ENCODE results near the gene CPM. TPM values are rescaled to one million over a fixed set of nuclear protein-coding genes. Genes with fewer than 3 reads are reported as not detected.

CPM gene
- polyA plus RNA-seq, 2 of the 4 experiments (the other 2 are of a cell fraction), result 3.7 to 6.8 TPM

GRCh38 chr12:68878846-68879245, 54.1 kb downstream of the CPM start:
- no peak for ATAC-seq
- no peak for DNase-seq (ENCODE audit: low read depth in 1 of 2, low spot score in 1 of 2)
- WGBS (ENCODE audit: missing lambda C conversion rate), result 90% methylated on average over 4 of the region's 4 CpGs
- POLR2A ChIA-PET, result no interaction called here
- Histone ChIP-seq H3K4me2 (no peak overlapping the region), H3K4me1 (no peaks in the 10 kb centered on the region), H3K4me3 (no peak overlapping the region), H3K27ac (no peak overlapping the region), H3K9me3 (no peaks in the 10 kb centered on the region)
- CTCF ChIA-PET, result no interaction called here
- TF ChIP-seq HDAC2 (IDR thresholded peaks at IDR 0.05) (no peak), KDM5A (IDR thresholded peaks at IDR 0.05) (no peak), MAZ (IDR thresholded peaks at IDR 0.05; ENCODE audit: borderline replicate concordance, low read depth, low read length) (no peak), CHD4 (IDR thresholded peaks at IDR 0.05; ENCODE audit: borderline replicate concordance) (no peak), NPAS2 (CRISPR knock-in tag; IDR thresholded peaks at IDR 0.05; ENCODE audit: borderline replicate concordance) (no peak), CBX2 (IDR thresholded peaks at IDR 0.05; ENCODE audit: borderline replicate concordance, low read depth) (no peak), MAFK (IDR thresholded peaks at IDR 0.05; ENCODE audit: partially characterized antibody) (no peak), CHD2 (IDR thresholded peaks at IDR 0.05; ENCODE audit: low read length, partially characterized antibody) (no peak), JUN (IDR thresholded peaks at IDR 0.05) (no peak), HOXB13 (CRISPR knock-in tag; IDR thresholded peaks at IDR 0.05; ENCODE audit: low read depth) (no peak), HOXB5 (CRISPR knock-in tag; IDR thresholded peaks at IDR 0.05) (no peak), GATA3 (IDR thresholded peaks at IDR 0.05; ENCODE audit: borderline replicate concordance) (no peak), MYC (IDR thresholded peaks at IDR 0.05; ENCODE audit: borderline replicate concordance, low read length) (no peak), CTCF (IDR thresholded peaks at IDR 0.05) (no peak), POLR2A (IDR thresholded peaks at IDR 0.05; ENCODE audit: low read length) (no peak)
- FAIRE-seq, result no peak

DNA sequence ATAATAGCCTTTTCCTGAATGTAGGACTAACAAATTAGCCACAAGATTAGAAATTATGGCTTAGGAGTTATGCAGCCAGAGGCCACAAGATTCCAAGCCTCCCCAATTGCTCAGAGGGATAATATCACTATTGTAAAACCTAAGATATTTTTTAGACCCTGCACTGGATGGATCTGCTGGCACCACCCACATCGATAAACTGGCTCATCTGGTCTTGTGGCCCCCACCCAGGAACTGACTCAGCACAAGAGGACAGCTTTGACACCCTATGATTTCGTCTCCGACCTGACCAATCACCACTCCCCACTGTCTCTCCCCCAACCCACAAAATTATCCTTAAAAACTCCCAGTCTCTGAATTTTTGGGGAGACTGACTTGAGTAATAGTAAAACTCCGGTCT, 54.7 kb downstream of the CPM start:
- DNase-seq (ENCODE audit: low read depth in 1 of 2, low spot score in 1 of 2) (no peak), ATAC-seq (no peak), FAIRE-seq (no peak)
- H3K4me2 ChIP-seq, result no peak overlapping the region
- TF ChIP-seq PHF8 (IDR thresholded peaks at IDR 0.05; ENCODE audit: borderline replicate concordance, low read depth), result no peak
- TF ChIP-seq EHF (CRISPR knock-in tag; IDR thresholded peaks at IDR 0.05), result no peak
- TF ChIP-seq CHD4 (IDR thresholded peaks at IDR 0.05; ENCODE audit: borderline replicate concordance), result no peak
- no peak for TF ChIP-seq EHMT2 (IDR thresholded peaks at IDR 0.05; ENCODE audit: low read depth)
- TF ChIP-seq, protein P1, sequence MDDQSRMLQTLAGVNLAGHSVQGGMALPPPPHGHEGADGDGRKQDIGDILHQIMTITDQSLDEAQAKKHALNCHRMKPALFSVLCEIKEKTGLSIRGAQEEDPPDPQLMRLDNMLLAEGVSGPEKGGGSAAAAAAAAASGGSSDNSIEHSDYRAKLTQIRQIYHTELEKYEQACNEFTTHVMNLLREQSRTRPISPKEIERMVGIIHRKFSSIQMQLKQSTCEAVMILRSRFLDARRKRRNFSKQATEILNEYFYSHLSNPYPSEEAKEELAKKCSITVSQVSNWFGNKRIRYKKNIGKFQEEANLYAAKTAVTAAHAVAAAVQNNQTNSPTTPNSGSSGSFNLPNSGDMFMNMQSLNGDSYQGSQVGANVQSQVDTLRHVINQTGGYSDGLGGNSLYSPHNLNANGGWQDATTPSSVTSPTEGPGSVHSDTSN (IDR thresholded peaks at IDR 0.05), result no peak
- TF ChIP-seq POLR2A (IDR thresholded peaks at IDR 0.05; ENCODE audit: low read length), result no peak
- TF ChIP-seq, protein P2, sequence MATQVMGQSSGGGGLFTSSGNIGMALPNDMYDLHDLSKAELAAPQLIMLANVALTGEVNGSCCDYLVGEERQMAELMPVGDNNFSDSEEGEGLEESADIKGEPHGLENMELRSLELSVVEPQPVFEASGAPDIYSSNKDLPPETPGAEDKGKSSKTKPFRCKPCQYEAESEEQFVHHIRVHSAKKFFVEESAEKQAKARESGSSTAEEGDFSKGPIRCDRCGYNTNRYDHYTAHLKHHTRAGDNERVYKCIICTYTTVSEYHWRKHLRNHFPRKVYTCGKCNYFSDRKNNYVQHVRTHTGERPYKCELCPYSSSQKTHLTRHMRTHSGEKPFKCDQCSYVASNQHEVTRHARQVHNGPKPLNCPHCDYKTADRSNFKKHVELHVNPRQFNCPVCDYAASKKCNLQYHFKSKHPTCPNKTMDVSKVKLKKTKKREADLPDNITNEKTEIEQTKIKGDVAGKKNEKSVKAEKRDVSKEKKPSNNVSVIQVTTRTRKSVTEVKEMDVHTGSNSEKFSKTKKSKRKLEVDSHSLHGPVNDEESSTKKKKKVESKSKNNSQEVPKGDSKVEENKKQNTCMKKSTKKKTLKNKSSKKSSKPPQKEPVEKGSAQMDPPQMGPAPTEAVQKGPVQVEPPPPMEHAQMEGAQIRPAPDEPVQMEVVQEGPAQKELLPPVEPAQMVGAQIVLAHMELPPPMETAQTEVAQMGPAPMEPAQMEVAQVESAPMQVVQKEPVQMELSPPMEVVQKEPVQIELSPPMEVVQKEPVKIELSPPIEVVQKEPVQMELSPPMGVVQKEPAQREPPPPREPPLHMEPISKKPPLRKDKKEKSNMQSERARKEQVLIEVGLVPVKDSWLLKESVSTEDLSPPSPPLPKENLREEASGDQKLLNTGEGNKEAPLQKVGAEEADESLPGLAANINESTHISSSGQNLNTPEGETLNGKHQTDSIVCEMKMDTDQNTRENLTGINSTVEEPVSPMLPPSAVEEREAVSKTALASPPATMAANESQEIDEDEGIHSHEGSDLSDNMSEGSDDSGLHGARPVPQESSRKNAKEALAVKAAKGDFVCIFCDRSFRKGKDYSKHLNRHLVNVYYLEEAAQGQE (IDR thresholded peaks at IDR 0.05), result no peak
- no peak for TF ChIP-seq ZFP36 (IDR thresholded peaks at IDR 0.05; ENCODE audit: borderline replicate concordance, partially characterized antibody)
- no peak for TF ChIP-seq FOXS1 (CRISPR knock-in tag; IDR thresholded peaks at IDR 0.05)
- TF ChIP-seq CEBPB (IDR thresholded peaks at IDR 0.05), result no peak
- no peak for TF ChIP-seq HOXB5 (CRISPR knock-in tag; IDR thresholded peaks at IDR 0.05)
- TF ChIP-seq ZC3H11A (IDR thresholded peaks at IDR 0.05), result no peak
- TF ChIP-seq RFX5 (IDR thresholded peaks at IDR 0.05), result no peak
- no peak for TF ChIP-seq KDM1A (IDR thresholded peaks at IDR 0.05; ENCODE audit: low read depth)
- TF ChIP-seq, protein P3, sequence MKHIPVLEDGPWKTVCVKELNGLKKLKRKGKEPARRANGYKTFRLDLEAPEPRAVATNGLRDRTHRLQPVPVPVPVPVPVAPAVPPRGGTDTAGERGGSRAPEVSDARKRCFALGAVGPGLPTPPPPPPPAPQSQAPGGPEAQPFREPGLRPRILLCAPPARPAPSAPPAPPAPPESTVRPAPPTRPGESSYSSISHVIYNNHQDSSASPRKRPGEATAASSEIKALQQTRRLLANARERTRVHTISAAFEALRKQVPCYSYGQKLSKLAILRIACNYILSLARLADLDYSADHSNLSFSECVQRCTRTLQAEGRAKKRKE (CRISPR knock-in tag; IDR thresholded peaks at IDR 0.05; ENCODE audit: low read depth), result no peak
- TF ChIP-seq MAFK (IDR thresholded peaks at IDR 0.05; ENCODE audit: partially characterized antibody), result no peak
- TF ChIP-seq RCOR1 (IDR thresholded peaks at IDR 0.05; ENCODE audit: low read depth, low read length), result no peak
- no peak for TF ChIP-seq HOXA7 (CRISPR knock-in tag; IDR thresholded peaks at IDR 0.05)
- no peak overlapping the region for H3K27ac ChIP-seq
- H3K9me3 ChIP-seq, result no peaks in the 10 kb centered on the region
- no peak overlapping the region for H3K4me3 ChIP-seq
- ChIA-PET CTCF (no interaction called here), POLR2A (no interaction called here)
- WGBS (ENCODE audit: missing lambda C conversion rate), result 71% methylated on average over 4 of the region's 4 CpGs
- H3K4me1 ChIP-seq, result no peaks in the 10 kb centered on the region

All from A549 (cell line).